PC-3 (cell line): Measurements from ENCODE around the gene VWA8.

Source experiments
- EZH2 ChIP-seq: fragments of 300-600 bp; sonication (generic); IDR thresholded peaks from one replicate; pipeline ENCODE4 v1.6.1; 2017; ENCODE audit warnings: antibody characterized with exemption, mild to moderate bottlenecking, low read length; ENCODE audit not compliant: unreplicated experiment
- EZH2phosphoT487 ChIP-seq: fragments of 300-600 bp; sonication (generic); IDR thresholded peaks from 2 replicates; pipeline ENCODE4 v1.6.1; 2018; ENCODE audit warnings: mild to moderate bottlenecking, antibody characterized with exemption, low read length, borderline replicate concordance
- TF ChIP-seq, protein P1 (sequence below): fragments of 300-600 bp; sonication (generic); conservative IDR thresholded peaks from 2 replicates; pipeline ENCODE4 v1.5.1; 2017; ENCODE audit warnings: antibody characterized with exemption, low read depth, mild to moderate bottlenecking, low read length

- TF ChIP-seq, protein P1, sequence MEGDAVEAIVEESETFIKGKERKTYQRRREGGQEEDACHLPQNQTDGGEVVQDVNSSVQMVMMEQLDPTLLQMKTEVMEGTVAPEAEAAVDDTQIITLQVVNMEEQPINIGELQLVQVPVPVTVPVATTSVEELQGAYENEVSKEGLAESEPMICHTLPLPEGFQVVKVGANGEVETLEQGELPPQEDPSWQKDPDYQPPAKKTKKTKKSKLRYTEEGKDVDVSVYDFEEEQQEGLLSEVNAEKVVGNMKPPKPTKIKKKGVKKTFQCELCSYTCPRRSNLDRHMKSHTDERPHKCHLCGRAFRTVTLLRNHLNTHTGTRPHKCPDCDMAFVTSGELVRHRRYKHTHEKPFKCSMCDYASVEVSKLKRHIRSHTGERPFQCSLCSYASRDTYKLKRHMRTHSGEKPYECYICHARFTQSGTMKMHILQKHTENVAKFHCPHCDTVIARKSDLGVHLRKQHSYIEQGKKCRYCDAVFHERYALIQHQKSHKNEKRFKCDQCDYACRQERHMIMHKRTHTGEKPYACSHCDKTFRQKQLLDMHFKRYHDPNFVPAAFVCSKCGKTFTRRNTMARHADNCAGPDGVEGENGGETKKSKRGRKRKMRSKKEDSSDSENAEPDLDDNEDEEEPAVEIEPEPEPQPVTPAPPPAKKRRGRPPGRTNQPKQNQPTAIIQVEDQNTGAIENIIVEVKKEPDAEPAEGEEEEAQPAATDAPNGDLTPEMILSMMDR: no peak
- no peak for TF ChIP-seq EZH2phosphoT487
- no peak for TF ChIP-seq EZH2
These were observed 361.3 kb downstream of the VWA8 start for GRCh38 chr13:41599619-41600018.
